ENCODE results near the gene MAX.
A peak's percentile ranks its signal among the peaks of the same experiment; 100 is the strongest.
"Not testable (repeated sequence)": the region's sequence is repeated elsewhere in the genome, so short reads cannot be mapped to it uniquely, and the experiment has no call there.

Gene MAX

GRCh38 chr14:65104791-65105190 is 2.5 kb upstream of the MAX start:
- no peak for DNase-seq (ENCODE audit: low read depth)

GRCh38 chr14:65103150-65103760 is 938 bp upstream of the MAX start:
- DNase-seq (ENCODE audit: low read depth) = peak; percentile 28

GRCh38 chr14:65101631-65102440 is 481 bp downstream of the MAX start:
- DNase-seq (ENCODE audit: low read depth) = no peak

GRCh38 chr14:65100922-65101541 is 1.3 kb downstream of the MAX start:
- no peak for DNase-seq (ENCODE audit: low read depth)

GRCh38 chr14:65098586-65098985 is 3.7 kb downstream of the MAX start:
- DNase-seq (ENCODE audit: low read depth) = no peak

- DNase-seq (ENCODE audit: low read depth) = no peak
Observed at GRCh38 chr14:65096323-65097089, 5.8 kb downstream of the MAX start.

- DNase-seq (ENCODE audit: low read depth) = no peak
Observed at GRCh38 chr14:65095633-65096205, 6.6 kb downstream of the MAX start.

GRCh38 chr14:65092349-65092748 is 10.0 kb downstream of the MAX start:
- no peak for DNase-seq (ENCODE audit: low read depth)

GRCh38 chr14:65087835-65088234 is 14.5 kb downstream of the MAX start:
- not testable (repeated sequence) for DNase-seq (ENCODE audit: low read depth)

- DNase-seq (ENCODE audit: low read depth) = not testable (repeated sequence)
Observed at GRCh38 chr14:65086686-65087085, 15.6 kb downstream of the MAX start.

- DNase-seq (ENCODE audit: low read depth) = no peak
Observed at GRCh38 chr14:65084554-65085505, 17.5 kb downstream of the MAX start.

GRCh38 chr14:65082930-65083329 is 19.4 kb downstream of the MAX start:
- no peak for DNase-seq (ENCODE audit: low read depth)

GRCh38 chr14:65080960-65081747 is 21.2 kb downstream of the MAX start:
- no peak for DNase-seq (ENCODE audit: low read depth)

- DNase-seq (ENCODE audit: low read depth) = no peak
Observed at GRCh38 chr14:65079768-65080167, 22.5 kb downstream of the MAX start.

- no peak for DNase-seq (ENCODE audit: low read depth)
Observed at GRCh38 chr14:65079201-65079600, 23.1 kb downstream of the MAX start.

- DNase-seq (ENCODE audit: low read depth) = no peak
Observed at GRCh38 chr14:65077318-65077717, 25.0 kb downstream of the MAX start.

- DNase-seq (ENCODE audit: low read depth) = no peak
Observed at GRCh38 chr14:65075628-65076325, 26.5 kb downstream of the MAX start.

GRCh38 chr14:65074449-65075150 is 27.7 kb downstream of the MAX start:
- no peak for DNase-seq (ENCODE audit: low read depth)
